HEK293T (cell line): ENCODE measurements around the gene CPNE4.

Experiments
- LEF1 ChIP-seq: fragments of 450-650 bp; IDR thresholded peaks from 2 replicates; pipeline ENCODE4 v1.6.1; 2017; ENCODE audit warnings: mild to moderate bottlenecking, borderline replicate concordance
- SP1 ChIP-seq: fragments of 450-650 bp; IDR thresholded peaks from 2 replicates; pipeline ENCODE4 v1.6.1; 2017
- SUZ12 ChIP-seq: fragments of 450-650 bp; IDR thresholded peaks from 2 replicates; pipeline ENCODE4 v1.6.1; 2016; ENCODE audit warnings: mild to moderate bottlenecking
- ZNF384 ChIP-seq: fragments of 450-650 bp; IDR thresholded peaks from 2 replicates; pipeline ENCODE4 v1.6.1; 2016

- no peak for TF ChIP-seq SP1
- no peak for TF ChIP-seq ZNF384
- TF ChIP-seq LEF1, result no peak
- no peak for TF ChIP-seq SUZ12
These were observed 248.4 kb downstream of the CPNE4 start for GRCh38 chr3:131786386-131786785.
